Epidermal melanocyte (primary cell): ENCODE data around the gene HBQ1.
"Not testable (repeated sequence)": the region's sequence is repeated elsewhere in the genome, so short reads cannot be mapped to it uniquely, and the experiment has no call there.

Experiments
- DNase-seq: peaks from one replicate; pipeline ENCODE4 v3.0.0; 2011; ENCODE audit warnings: low spot score; ENCODE audit not compliant: insufficient read length

HBQ1 gene

GRCh38 chr16:204046-204445 is 23.8 kb downstream of the HBQ1 start:
- DNase-seq = not testable (repeated sequence)

- DNase-seq = not testable (repeated sequence)
Observed at GRCh38 chr16:209359-209758, 29.1 kb downstream of the HBQ1 start.

GRCh38 chr16:211631-212180 is 31.4 kb downstream of the HBQ1 start:
- DNase-seq = not testable (repeated sequence)

GRCh38 chr16:212999-213398 is 32.7 kb downstream of the HBQ1 start:
- no peak for DNase-seq

- DNase-seq = no peak
Observed at GRCh38 chr16:220021-220420, 39.8 kb downstream of the HBQ1 start.

- no peak for DNase-seq
Observed at GRCh38 chr16:228151-228851, 48.0 kb downstream of the HBQ1 start.

GRCh38 chr16:228852-229730 is 48.8 kb downstream of the HBQ1 start, which contains the start of gene LUC7L:
LUC7L (minus strand) TSS chr16:229449; CDS start chr16:229339, 110 bp downstream.
- DNase-seq = peak; percentile 87

GRCh38 chr16:229731-230281 is 49.5 kb downstream of the HBQ1 start:
- no peak for DNase-seq

GRCh38 chr16:230351-230750 is 50.1 kb downstream of the HBQ1 start:
- DNase-seq = not testable (repeated sequence)
